ENCODE data around the gene SLC66A2. TPM values are rescaled to one million over a fixed set of nuclear protein-coding genes. Genes with fewer than 3 reads are reported as not detected.

SLC66A2 gene
- total RNA-seq, 1 experiment from 2014 or later, result 21.7 TPM

DNA sequence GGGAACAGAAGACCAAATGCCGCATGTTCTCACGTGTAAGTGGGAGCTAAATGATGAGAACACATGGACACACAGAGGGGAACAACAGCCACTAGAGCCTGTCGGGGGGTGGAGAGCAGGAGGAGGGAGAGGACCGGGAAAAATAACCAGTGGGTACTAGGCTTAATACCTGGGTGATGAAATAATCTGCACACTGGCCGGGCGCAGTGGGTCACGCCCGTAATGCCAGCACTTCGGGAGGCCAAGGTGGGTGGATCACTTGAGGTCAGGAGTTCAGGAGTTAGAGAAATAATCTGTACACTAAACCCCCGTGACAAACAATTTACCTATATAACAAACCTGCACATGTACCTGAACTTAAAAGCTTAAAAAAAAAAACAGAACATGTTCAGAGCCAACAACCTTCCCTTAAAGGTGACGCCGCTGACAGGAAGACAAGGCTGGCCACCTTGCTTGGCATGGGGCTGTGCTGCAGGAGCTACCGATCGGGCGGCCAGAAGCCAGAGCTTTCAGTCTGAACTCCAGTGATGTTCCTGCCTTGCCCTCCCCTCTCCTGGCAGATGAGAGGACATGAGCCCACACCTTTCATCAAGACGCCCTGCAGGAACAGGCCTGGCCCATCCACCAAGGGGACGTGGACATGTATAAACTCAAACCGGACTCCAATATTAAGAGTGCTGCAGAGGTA is 11.2 kb downstream of the SLC66A2 start:
- TF ChIP-seq, protein P1, sequence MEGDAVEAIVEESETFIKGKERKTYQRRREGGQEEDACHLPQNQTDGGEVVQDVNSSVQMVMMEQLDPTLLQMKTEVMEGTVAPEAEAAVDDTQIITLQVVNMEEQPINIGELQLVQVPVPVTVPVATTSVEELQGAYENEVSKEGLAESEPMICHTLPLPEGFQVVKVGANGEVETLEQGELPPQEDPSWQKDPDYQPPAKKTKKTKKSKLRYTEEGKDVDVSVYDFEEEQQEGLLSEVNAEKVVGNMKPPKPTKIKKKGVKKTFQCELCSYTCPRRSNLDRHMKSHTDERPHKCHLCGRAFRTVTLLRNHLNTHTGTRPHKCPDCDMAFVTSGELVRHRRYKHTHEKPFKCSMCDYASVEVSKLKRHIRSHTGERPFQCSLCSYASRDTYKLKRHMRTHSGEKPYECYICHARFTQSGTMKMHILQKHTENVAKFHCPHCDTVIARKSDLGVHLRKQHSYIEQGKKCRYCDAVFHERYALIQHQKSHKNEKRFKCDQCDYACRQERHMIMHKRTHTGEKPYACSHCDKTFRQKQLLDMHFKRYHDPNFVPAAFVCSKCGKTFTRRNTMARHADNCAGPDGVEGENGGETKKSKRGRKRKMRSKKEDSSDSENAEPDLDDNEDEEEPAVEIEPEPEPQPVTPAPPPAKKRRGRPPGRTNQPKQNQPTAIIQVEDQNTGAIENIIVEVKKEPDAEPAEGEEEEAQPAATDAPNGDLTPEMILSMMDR (IDR thresholded peaks at IDR 0.05; ENCODE audit: unreplicated experiment), result no peak
- intact Hi-C loops (cut with micrococcal nuclease), result no loop called here
- ChIA-PET POLR2A (no interaction called here), CTCF (interaction anchor here (0.6 to 2.3 kb wide), 4 partner anchors 11 to 313 kb away, joined by 3 to 7 read pairs (median 3); no protein-coding TSS in a partner anchor)
- Mint-ChIP-seq H3K36me3 (ENCODE audit: insufficient read depth, unreplicated experiment) (peaks cover 20% of the 10 kb centered on the region), H3K27ac (ENCODE audit: low read depth, unreplicated experiment) (peak overlapping the region; percentile 4), H3K4me1 (ENCODE audit: insufficient read depth, unreplicated experiment) (peaks cover 6% of the 10 kb centered on the region), H3K27me3 (ENCODE audit: insufficient read depth, unreplicated experiment) (no peaks in the 10 kb centered on the region), H3K9me3 (ENCODE audit: unreplicated experiment) (peaks cover 9% of the 10 kb centered on the region), H3K4me3 (ENCODE audit: unreplicated experiment) (no peak overlapping the region)
- DNase-seq (ENCODE audit: unreplicated experiment), result no peak
- BruUV-seq (replicated peaks), result no TSS peak

DNA sequence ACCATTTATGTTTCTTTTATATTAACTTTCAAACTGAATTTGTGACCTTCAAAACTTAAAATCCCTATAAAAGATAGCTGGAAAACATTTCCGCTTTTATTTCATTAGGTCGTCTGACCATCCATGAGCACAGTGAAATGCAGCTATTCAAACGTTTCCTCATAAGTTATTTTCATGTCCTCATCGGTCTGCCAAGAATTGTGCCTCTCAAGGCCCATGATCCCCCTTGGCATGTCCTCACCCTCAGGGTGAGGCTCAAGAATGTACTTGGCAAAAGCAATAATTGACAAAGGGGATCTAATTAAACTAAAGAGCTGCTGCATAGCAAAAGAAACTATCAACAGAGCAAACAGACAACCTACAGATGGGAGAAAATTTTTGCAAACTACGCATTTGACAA is 12.4 kb downstream of the SLC66A2 start:
- ChIA-PET POLR2A (interaction anchor here (0.6 kb wide), 1 partner anchor 16 kb away, joined by 3 read pairs; no protein-coding TSS in a partner anchor), CTCF (interaction anchor here (0.7 to 2.3 kb wide), 3 partner anchors 10 to 371 kb away, joined by 3 to 7 read pairs (median 3); no protein-coding TSS in a partner anchor)
- H3K4me1 Mint-ChIP-seq (ENCODE audit: insufficient read depth, unreplicated experiment), result peaks cover 6% of the 10 kb centered on the region
- intact Hi-C loops (cut with micrococcal nuclease), result no loop called here
- H3K4me3 Mint-ChIP-seq (ENCODE audit: unreplicated experiment), result no peak overlapping the region
- H3K27ac Mint-ChIP-seq (ENCODE audit: low read depth, unreplicated experiment), result peak overlapping the region; percentile 4
- no peaks in the 10 kb centered on the region for H3K27me3 Mint-ChIP-seq (ENCODE audit: insufficient read depth, unreplicated experiment)
- H3K36me3 Mint-ChIP-seq (ENCODE audit: insufficient read depth, unreplicated experiment), result peaks cover 29% of the 10 kb centered on the region
- no TSS peak for BruUV-seq (replicated peaks)
- H3K9me3 Mint-ChIP-seq (ENCODE audit: unreplicated experiment), result peaks cover 10% of the 10 kb centered on the region
- no peak for DNase-seq (ENCODE audit: unreplicated experiment)
- TF ChIP-seq, protein P1 (IDR thresholded peaks at IDR 0.05; ENCODE audit: unreplicated experiment), result no peak

DNA sequence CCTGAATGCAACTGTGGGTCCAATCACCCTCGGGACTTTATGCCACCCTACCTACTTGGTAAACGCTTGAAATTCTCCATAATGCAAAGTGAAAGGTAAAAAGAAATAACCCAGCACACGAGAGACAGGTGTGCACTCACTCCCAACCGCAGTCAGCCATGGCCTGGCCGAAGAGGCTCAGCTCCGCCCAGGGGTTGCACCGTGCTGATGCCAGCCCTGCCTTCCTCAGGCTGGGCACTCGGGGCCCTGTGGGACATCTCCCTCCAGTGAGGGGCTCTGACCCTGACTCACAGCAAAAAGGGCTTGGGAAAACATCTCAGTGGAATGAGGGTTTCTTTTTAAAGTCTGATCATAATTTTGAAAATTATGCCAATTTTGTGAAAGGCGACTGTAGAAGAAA is 13.3 kb downstream of the SLC66A2 start:
- intact Hi-C loops (cut with micrococcal nuclease), result no loop called here
- no TSS peak for BruUV-seq (replicated peaks)
- Mint-ChIP-seq H3K27me3 (ENCODE audit: insufficient read depth, unreplicated experiment) (no peaks in the 10 kb centered on the region), H3K9me3 (ENCODE audit: unreplicated experiment) (peaks cover 19% of the 10 kb centered on the region), H3K36me3 (ENCODE audit: insufficient read depth, unreplicated experiment) (peaks cover 34% of the 10 kb centered on the region), H3K4me1 (ENCODE audit: insufficient read depth, unreplicated experiment) (peaks cover 6% of the 10 kb centered on the region), H3K27ac (ENCODE audit: low read depth, unreplicated experiment) (no peak overlapping the region), H3K4me3 (ENCODE audit: unreplicated experiment) (no peak overlapping the region)
- TF ChIP-seq, protein P1 (IDR thresholded peaks at IDR 0.05; ENCODE audit: unreplicated experiment), result no peak
- CTCF ChIA-PET, result interaction anchor here (0.5 kb wide), 1 partner anchor 57 kb away, joined by 3 read pairs; no protein-coding TSS in a partner anchor
- POLR2A ChIA-PET, result interaction anchor here (0.6 kb wide), 1 partner anchor 14 kb away, joined by 3 read pairs; no protein-coding TSS in a partner anchor
- no peak for DNase-seq (ENCODE audit: unreplicated experiment)

DNA sequence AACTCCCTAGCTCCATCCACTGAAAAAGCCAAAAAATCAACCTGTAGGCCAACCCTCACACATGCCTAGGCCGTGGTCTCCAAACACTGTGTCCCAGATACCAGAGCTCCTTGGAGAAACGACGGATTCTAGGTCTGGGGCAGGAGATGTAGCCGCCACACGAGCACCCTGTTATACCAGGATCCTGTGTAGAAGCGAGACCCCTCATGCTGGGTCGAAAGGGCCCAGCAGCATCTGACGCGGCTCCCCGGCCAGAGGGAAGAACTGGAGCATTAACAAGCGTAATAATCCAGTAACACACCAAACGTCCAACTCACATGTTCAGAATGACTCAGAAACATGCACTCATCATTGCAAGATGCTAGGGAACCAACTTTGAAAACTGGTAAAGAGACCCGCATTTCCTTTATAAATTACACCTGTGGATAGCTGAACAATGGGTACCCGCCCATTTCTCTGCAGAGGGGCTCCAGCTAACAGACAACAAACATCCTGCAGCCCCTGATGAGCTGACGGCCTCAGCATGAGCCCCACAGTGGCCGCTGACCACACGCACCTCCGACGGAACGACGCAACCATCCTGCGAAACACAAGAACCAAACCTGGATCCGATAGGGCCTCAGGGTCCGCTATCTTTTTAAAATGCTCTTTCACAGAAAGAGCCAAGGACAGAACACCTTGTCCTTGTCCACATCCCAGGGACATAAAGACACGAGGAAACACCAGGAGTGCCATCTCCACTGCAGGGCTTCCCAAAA is 14.2 kb downstream of the SLC66A2 start:
- Mint-ChIP-seq H3K27me3 (ENCODE audit: insufficient read depth, unreplicated experiment) (no peaks in the 10 kb centered on the region), H3K27ac (ENCODE audit: low read depth, unreplicated experiment) (no peak overlapping the region), H3K4me1 (ENCODE audit: insufficient read depth, unreplicated experiment) (peaks cover 6% of the 10 kb centered on the region), H3K9me3 (ENCODE audit: unreplicated experiment) (peaks cover 28% of the 10 kb centered on the region), H3K36me3 (ENCODE audit: insufficient read depth, unreplicated experiment) (peaks cover 34% of the 10 kb centered on the region), H3K4me3 (ENCODE audit: unreplicated experiment) (no peak overlapping the region)
- no TSS peak for BruUV-seq (replicated peaks)
- ChIA-PET CTCF (interaction anchor here (0.9 kb wide), 1 partner anchor 22 kb away, joined by 3 read pairs; no protein-coding TSS in a partner anchor), POLR2A (no interaction called here)
- intact Hi-C loops (cut with micrococcal nuclease), result no loop called here
- DNase-seq (ENCODE audit: unreplicated experiment), result no peak
- TF ChIP-seq, protein P1 (IDR thresholded peaks at IDR 0.05; ENCODE audit: unreplicated experiment), result no peak
